C1 segment of cervical spinal cord (tissue), 14 donors: ENCODE data around the gene AGGF1.
"Not testable (repeated sequence)": the region's sequence is repeated elsewhere in the genome, so short reads cannot be mapped to it uniquely, and the experiment has no call there.

Experiments
- DNase-seq, 14 donors: peaks; one replicate each; lab custom pipeline; 2025; lab: John Stamatoyannopoulos, UW

Gene AGGF1

GRCh38 chr5:77022511-77023417 is 7.4 kb upstream of the AGGF1 start:
- no peak for DNase-seq

DNA sequence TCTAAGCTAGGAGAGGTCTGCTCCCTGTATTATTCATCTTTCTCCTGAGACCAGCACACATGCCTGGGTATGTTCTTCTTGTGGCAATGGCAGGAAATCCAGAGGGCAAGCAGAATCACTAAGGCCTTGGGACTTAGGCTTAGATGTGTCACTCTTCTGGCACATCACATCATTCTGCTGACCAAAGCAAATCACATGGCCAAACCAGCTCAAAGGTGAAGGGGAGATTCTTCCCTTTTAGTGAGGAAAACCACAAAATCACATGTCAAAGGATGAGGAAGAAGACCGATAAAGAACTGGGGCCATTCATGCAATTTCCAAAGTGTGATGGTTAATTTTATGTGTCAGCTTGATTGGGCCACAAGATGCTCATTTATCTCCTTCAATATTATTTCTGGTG is 5.7 kb upstream of the AGGF1 start:
- DNase-seq, result no peak

- DNase-seq, result peak in 3 of 14 donors; percentile 4 to 24 (median 9)
Observed at GRCh38 chr5:77028631-77029375, 1.4 kb upstream of the AGGF1 start.

DNA sequence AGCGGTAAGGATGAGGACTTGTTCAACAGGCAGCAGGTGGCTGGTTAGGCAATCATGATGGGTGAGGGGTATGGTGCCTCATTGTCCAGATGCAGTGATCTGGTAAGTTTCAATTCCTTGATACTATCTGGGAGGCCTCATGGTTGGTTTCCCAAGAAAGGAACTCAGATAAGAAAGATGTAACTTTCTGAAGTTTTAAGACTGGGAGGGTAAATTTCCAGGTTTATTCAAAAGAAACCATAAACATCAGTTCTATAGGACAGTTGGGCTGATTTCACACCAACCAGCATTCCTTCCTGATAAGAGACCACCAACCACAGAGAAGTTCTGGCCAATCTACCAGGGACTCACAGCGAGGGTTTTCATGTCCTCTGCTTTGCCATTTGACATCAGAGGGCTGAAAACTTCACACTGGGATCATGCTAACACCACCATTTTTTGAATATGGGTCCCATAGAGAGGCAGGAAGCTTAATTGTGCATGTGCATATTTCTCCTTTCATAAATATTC is 773 bp upstream of the AGGF1 start:
- peak in 1 of 14 donors; percentile 6 for DNase-seq

DNA sequence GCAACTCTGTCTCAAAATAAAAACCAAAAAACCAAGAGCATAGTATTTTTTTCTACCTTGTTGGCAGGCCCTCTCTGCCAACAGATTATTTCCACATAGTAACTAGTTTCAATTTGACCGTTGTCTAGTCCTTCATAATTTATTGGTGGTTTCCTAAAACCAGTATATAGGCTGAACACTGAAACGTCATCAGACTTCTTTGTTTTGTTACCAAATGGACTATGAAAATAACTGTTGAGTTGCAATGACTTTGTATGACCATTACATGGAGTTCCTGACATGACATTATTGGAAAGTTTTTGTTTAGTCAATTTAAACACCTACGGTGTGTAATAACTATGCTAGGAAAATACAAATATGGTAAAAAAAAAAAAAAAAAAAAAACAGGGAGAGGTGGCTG is 1.7 kb downstream of the AGGF1 start:
- DNase-seq, result no peak

DNA sequence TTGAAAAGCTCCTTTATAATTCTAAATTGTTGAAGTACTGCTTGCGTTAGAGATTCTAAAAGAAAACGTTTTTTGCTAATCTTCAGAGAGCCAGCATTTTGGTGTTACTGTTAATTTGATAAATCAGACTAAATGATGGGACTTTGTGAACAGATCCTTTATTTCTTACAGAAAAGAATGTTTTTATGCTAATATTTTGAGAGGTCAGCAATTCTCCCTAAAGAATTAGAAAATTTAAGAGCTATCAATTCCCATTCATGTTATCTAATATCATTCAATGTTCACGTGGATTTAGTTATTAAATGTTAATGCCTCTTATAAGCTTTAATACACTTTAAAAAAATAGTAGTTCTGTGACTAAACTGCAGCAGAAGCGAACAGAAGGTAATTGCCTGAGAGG is 2.4 kb downstream of the AGGF1 start:
- no peak for DNase-seq

DNA sequence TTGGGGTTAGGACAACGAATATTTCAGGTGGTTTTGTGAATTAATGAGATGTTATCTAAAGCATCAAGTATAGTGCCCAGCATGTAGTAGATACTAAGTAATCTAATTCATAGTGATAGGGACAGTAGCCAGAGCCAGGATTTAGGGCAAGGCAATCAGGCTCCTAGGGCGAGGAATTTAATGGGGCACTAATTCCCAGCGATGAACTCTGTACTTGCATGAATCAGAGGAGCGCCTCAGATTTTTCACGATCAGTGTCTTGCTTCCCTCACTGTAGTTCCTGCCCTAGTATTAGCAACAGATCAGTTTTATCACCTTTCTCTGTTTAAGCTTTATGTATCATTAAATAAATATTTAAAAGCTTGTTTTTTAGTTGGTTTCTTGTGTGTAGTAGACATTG is 3.1 kb downstream of the AGGF1 start:
- no peak for DNase-seq

GRCh38 chr5:77035950-77036349 is 5.7 kb downstream of the AGGF1 start:
- no peak for DNase-seq

- no peak for DNase-seq
Observed at GRCh38 chr5:77046416-77047073, 16.3 kb downstream of the AGGF1 start.

DNA sequence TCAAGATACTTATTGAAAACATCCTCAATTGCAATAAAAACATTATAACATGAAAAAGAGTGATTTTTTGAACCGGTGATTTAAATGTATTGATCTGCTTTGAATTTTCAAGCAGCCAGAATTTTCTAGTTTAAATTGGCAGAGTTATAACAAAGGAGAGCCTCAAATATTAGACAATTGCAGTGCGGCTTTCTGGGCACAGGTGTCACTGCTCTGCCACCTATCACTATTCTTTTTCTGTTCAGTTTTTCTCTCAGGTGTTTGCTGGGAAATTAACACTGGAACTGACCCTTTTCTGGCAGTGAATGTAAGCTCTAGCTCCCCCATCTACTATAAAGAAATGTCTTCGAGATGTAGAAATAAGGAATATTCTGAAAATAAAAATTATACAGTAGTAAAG is 33.8 kb downstream of the AGGF1 start:
- no peak for DNase-seq

DNA sequence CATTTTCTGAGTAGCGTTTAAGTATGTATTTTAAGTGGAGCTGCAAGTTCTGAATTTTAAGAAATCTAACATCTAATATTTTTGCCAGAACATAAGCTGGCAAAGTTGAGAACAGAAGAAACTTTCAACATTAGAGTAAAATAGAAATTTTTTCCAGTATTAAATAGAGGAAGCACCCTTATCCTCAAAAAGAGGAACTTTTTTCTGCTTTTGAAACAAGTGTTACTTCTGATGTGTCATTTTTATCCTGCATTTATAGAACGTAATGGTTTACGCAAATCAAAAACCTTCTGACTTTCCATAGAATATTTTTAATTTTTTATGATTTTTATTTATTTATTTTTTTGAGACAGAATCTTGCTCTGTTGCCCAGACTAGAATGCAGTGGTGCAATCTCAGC is 35.1 kb downstream of the AGGF1 start:
- no peak for DNase-seq

GRCh38 chr5:77066184-77066583 is 36.0 kb downstream of the AGGF1 start:
- no peak for DNase-seq

- DNase-seq, result no peak
Observed at GRCh38 chr5:77066823-77067442, 36.7 kb downstream of the AGGF1 start.

DNA sequence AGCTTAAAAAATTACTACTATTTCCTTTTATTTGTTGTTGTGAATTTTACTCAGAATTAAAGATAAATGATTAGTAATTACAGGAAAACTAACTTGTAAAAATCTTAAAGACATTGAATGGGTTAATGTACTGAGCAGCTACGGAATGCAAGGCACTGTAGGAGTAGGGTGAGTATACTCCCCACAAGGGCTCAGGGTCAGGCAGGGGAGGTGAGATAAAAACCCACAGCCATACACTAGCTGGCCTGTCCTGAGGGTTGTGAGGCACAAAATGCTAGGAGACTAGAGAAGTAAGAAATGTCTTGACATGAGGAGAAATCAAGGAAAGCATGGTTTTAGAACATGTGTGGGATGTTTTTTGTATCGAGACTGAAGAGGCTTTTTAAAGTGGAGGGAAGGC is 43.5 kb downstream of the AGGF1 start:
- no peak for DNase-seq

DNA sequence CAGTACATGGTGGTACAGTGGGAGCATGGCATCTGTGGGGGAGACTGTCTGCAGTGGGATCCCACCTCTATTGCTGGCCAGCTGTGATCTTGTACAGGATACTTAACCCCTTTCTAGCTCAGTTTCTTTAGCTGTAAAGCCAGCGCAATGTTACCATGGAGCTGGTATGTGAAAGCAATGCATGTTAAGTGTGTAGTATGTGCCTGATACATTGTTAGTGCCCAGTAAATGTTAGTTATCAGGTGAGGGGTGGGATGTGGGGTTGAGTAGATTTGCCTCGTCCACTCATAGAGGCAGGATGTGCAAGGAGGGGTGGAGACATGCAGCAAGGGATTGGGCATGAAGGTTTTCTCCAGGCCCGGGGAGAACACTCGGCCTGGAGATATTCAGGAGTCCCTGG is 44.5 kb downstream of the AGGF1 start:
- no peak for DNase-seq

DNA sequence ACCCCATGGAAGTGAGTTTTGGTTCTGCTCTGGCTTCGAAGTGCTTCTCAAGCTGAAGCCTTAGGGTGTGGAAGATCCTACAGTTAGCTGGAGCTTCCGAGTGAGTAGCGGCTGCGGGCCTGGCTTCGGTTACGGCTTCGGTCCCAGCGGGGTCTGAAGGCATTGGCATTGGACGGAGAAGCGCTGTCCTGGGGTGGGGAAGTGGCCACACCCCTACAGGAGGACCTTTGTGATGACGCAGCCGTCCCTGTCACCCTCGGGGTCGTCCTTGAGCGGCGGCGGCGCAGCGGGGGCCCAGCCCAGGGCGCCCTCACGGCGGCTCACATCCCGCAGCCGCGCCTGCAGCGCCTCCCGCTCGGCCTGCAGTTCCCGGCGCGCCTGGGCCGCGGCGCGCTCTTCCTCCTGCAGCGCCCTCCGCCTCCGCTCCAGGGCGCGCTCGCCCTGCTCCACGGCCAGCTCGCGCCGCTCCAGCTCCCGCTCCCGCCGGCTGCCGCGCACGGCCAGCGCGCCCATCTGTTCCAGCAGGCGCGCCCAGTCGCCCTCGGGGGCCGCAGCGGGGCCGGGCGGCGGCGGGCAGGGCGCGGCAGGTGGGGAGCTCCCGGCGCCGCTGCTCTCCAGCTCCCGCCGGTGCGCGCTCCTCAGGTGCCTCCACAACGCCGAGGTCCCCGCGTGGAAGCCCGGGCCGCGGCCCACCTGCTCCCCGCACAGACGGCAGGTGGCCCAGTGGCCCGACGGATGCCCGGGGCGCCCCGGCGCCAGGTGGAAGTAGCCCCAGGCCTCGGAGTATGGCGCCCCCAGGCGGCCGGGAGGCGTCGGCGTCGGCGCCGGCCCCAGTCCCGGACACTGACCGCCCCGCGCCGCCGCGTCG is 47.0 kb downstream of the AGGF1 start:
- peak in 11 of 14 donors; percentile 26 to 77 (median 59) for DNase-seq

- DNase-seq, result no peak
Observed at GRCh38 chr5:77077829-77078176, 47.6 kb downstream of the AGGF1 start.

- not testable (repeated sequence) for DNase-seq
Observed at GRCh38 chr5:77080479-77080878, 50.3 kb downstream of the AGGF1 start.

GRCh38 chr5:77080905-77081304 is 50.7 kb downstream of the AGGF1 start:
- no peak for DNase-seq

DNA sequence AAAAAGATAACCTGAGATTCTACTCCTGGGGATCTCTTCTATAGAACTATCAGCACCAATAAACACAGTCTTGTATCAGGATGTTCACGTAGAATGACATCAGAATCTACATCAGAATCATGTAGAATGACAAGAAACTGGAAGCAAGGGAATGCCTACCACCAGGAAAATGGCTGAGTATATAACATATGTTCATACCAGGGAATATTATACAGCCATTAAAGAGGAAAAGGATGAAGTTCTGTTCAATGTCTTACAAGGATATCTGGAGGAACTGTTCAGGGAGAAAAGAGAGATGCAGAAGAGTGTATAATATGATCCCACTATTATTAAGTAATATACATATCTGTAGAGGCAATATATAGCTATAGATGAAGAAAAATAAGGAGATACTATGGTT is 52.1 kb downstream of the AGGF1 start:
- DNase-seq, result no peak

DNA sequence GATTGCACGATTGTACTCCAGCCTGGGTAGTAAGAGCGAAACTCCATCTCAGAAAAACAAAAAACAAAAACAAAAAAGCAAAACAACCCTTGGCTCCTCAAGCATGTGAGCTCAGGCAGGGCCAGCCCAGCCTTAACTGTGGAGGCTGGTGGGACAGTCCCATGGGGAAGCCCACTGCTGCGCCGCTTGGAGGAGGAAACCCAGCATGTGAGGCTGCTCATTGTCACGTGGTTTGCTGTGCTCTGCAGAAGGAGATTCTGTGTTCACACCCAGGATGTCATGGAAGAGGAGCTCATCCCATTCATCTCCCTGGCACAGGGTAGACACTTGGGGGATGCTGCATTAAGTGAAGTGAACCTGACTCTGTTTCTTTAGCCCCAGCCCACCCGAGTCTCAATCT is 52.9 kb downstream of the AGGF1 start:
- DNase-seq, result no peak
